HG03469 (cell line): ENCODE measurements around the gene KHDC1.
"Not testable (repeated sequence)": the region's sequence is repeated elsewhere in the genome, so short reads cannot be mapped to it uniquely, and the experiment has no call there.

ENCODE experiments used
- ATAC-seq: cut with Tn5 transposase; IDR thresholded peaks from one replicate; pipeline ENCODE4 v1.9.1; 2021; ENCODE audit warnings: mild to moderate bottlenecking, moderate library complexity, moderate number of reproducible peaks; ENCODE audit not compliant: unreplicated experiment

Gene KHDC1

GRCh38 chr6:73252703-73253102 lies 10.3 kb downstream of the KHDC1 start:
- no peak for ATAC-seq

GRCh38 chr6:73250016-73250415 lies 13.0 kb downstream of the KHDC1 start:
- no peak for ATAC-seq

DNA sequence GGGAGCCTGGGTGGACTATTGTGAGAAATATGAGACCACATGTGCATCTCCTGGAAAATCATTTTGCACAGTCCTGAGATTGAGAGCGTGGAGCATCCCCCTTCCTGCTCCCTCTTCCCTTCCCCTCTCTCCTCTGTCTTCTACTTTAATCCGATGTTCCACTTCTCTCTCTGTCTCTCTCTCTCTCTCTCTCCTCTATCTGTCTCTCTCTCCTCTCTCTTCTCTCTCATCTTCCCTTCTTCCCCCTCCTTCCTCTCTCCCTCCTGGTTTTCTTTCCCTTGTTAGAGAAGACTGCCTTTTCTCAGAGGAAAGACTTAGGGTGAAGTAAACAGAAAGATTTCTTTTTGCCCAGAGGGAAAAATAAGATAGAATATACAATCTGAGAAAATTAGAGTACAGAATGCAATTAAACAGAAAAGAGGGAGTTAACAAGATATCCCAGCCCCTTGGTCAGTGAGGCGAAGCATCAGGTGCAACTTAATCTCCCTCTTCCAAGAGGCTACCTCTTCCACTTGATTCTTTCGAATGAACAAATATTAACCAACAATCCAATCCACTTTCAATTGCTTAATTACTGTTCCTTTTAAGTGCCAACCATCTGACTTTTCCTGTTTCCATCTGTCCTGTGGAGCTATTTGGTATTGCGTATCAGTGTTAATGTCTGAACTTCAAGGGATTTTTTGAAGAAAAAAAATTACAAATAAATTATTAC lies 14.6 kb downstream of the KHDC1 start:
- no peak for ATAC-seq

DNA sequence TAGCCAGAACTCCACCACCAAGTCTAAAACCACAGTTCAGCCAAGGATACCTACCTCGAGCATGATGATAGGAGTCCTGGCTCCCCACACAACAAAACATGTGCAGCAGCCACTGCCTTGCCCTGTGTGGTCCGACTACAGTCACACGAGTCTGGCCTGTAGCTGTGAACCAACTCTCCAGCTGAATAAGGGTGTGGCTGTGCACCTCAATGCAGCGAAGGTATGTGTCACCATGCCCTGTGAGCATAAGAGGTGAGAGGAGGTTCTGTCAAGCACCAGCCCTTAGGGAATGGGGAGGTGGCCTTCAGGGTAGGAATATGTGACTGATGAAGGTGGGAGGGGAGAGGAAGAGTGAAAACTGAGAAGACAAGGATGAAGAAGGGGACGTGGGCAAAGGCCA lies 21.0 kb downstream of the KHDC1 start:
- no peak for ATAC-seq

- ATAC-seq: no peak
These were observed 22.3 kb downstream of the KHDC1 start for GRCh38 chr6:73240730-73241129.

DNA sequence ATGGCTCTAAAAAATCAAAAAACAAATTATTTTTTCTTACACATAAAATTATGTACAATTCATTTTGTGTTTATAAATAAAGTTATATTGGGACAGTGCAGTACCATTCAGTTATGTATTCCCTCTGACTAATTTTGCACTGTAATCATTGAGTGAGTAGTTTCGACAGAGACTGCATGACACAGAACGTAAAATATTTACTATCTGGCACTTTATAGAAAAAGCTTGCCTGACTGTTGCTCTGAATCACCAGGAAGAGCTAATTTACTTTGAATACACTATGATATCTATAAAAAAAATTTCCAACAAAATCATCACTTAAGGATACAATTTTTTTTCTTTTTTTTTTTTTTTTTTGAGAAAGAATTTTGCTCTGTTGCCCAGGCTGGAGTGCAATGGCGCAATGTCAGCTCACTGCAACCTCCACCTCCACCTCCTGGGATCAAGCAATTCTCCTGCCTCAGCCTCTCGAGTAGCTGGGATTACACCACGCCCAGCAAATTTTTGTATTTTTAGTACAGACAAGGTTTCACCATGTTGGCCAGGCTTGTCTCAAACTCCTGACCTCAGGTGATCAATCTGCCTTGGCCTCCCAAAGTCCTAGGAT lies 26.7 kb downstream of the KHDC1 start:
- no peak for ATAC-seq

- ATAC-seq: no peak
These were observed 28.3 kb downstream of the KHDC1 start for GRCh38 chr6:73234733-73235132.

GRCh38 chr6:73233971-73234370 lies 29.0 kb downstream of the KHDC1 start:
- not testable (repeated sequence) for ATAC-seq

- ATAC-seq: no peak
These were observed 29.9 kb downstream of the KHDC1 start for GRCh38 chr6:73233048-73233447.

DNA sequence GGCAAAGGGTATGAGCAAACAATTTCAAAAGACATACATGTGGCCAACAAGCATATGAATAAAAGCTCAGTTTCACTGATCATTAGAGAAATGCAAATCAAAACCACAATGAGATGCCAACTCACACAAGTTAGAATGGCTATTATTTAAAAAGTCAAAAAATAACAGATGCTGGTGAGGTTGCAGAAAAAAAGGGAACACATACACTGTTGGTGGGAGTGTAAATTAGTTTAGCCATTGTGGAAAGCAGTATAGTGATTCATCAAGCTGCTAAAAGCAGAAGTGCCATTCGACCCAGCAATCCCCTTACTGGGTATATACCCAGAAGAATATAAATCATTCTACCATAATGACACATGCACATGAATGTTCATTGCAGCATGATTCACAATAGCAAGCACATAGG lies 31.0 kb downstream of the KHDC1 start:
- peak; percentile 53 for ATAC-seq

DNA sequence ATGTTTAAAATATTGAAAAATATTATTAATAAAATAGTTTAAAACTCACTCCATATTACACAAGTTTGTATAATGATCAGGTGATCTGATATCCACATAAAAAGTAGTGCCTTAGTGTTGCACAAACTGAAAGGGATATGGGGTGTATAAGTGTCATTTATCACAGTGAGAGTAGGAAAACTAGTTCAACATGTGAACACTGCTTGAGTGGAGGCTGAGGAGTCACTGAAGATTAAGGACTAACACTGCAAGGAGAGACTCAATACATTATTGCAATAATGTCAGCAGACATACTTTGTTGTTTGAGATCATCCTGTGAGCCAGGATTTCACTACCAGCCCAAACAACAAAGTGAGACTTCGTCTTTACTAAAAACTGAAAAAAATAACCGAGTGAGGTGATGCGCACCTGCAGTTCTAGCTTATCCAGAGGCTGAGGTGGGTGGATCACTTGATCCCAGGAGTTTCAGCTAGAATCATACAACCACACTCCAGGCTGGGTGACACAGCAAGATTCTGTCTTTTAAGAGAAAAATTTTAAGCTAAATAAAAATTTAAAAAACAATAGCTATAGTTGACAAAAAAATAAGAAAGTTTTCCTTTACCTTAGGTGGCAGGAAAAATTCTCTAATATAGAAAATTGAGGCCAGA lies 35.3 kb downstream of the KHDC1 start:
- no peak for ATAC-seq

DNA sequence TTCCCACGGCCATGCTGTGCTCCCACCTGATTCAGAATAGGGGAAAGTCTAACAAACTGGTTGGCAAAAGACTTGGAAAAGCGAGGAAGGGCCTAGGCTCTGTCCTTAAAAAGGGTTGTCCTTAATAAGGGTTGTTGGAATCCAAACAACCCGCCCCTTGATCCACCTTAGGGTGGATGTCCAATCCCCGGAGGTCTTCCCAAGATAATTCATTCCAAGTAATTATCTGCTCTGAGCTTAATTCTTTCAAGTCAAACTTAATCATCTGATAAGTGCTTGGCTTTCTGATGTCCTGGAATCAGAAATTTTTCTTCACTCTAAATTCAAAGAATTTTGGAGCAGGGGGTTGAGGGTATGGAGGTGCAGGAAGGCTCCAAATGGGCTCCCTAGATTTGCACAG lies 37.6 kb downstream of the KHDC1 start, which contains the start of gene KHDC1L:
Gene KHDC1L (minus strand): TSS at position 101 of the 400 bp plus-strand sequence. CDS start 88 bp downstream, at position 13.
- ATAC-seq: no peak

DNA sequence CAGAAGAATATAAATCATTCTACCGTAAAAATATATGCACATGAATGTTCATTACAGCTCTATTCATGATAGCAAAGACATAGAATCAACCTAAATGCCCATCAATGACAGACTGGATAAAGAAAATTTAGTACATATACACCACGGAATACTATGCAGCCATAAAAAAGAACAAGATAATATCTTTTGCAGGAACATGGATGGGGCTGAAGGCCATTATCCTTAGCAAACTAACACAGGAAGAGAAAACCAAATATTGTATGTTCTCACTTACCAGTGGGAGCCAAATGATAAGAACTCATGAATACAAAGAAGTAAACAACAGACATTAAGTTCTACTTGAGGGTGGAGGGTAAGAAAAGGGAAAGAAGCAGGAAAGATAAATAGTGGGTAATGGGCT lies 46.1 kb downstream of the KHDC1 start:
- no peak for ATAC-seq

GRCh38 chr6:73209117-73209516 lies 53.9 kb downstream of the KHDC1 start:
- no peak for ATAC-seq

DNA sequence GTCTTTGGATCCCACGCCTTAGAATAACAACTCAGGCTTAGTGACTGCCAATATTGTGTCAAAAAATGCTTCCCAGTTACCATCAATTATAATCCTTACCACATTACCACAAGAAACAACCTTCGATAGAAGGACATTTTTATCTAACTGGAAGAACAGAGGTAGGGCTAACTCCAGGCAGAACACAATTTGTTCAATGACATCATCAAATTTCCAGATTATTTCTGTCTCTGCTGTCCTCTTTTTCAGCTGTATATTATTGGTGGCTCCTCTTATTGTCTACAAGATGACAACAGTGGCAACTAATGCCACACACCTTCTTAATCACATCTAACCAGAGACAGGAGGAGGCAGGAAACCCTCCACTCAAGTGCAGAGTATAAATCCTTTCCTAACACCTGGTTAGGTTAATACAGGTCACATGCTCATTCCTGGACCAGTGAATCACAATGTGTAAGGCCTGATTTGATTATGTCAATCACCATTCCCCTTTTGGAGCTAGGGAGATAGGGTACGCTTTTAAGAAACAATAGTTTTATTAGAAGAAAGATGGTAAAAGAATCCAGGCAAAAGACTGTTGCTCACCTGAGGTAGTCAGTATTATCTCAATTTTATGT lies 55.7 kb downstream of the KHDC1 start:
- no peak for ATAC-seq

DNA sequence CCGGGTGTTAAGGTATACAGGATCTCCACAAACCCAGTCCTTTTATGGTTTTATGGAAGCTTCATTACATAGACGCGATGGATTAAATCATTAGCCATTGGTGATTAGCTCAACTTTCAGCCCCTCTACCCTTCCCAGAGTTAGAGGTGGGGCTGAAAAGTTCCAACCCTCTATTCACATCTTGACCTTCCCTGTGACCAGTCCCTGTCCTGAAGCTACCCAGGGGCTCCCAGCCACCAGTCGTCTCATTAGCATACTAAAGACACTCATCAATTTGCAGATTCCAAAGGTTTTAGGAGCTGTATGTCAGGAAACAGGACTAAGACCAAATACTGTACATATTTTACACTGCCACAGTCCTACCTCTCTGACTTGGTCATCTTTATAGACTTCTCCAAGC lies 58.7 kb downstream of the KHDC1 start:
- ATAC-seq: no peak

DNA sequence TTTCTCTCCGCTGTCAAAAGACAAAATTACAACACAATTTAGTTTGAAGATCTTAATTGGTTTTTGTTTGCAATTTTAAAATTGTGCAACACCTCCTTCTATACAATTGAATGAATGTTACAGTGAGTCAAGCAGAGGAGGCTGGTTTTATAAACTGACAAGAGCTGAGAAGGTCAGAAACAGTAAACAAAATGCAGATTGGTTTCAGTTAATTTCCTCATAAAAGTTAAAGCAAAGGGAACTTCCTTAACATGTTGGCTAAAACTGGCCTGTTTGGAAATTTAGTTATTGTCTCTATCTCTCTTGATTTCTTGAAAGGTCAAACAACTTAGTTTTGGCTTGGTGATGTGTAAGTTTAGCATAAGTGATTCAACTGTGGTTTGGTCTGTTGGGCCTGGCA lies 59.9 kb downstream of the KHDC1 start:
- no peak for ATAC-seq

- ATAC-seq: no peak
These were observed 62.3 kb downstream of the KHDC1 start for GRCh38 chr6:73200735-73201134.

DNA sequence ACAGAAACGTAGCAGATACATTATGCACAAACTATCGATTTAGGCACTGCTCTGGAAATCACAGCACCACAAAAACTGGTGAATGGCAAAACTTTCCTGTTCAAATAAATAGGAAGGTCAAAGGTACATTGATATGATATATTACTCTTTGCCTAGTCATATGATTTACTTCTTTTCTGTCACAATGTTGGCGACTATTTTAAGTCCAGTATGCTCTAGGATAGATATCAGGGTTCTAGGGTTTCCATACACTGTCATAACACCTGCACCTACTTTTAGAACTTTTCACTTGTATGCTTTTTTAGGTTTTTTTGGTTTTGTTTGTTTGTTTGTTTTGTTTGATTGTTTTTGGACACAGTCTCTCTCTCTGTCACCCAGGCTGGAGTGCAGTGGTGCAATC lies 62.7 kb downstream of the KHDC1 start:
- ATAC-seq: no peak

DNA sequence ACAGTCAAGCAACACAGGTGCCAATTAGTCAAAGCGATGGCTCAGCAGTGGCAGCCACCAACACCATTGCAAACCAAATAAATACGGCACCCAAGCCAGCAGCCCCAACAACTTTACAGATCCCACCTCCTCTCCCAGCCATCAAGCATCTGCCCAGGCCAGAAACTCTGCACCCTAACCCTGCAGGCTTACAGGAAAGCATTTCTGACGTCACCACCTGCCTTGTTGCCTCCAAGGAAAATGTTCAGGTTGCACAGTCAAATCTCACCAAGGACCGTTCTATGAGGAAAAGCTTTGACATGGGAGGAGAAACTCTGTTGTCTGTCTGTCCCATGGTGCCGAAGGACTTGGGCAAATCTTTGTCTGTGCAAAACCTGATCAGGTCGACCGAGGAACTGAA lies 68.3 kb downstream of the KHDC1 start:
- ATAC-seq: no peak

DNA sequence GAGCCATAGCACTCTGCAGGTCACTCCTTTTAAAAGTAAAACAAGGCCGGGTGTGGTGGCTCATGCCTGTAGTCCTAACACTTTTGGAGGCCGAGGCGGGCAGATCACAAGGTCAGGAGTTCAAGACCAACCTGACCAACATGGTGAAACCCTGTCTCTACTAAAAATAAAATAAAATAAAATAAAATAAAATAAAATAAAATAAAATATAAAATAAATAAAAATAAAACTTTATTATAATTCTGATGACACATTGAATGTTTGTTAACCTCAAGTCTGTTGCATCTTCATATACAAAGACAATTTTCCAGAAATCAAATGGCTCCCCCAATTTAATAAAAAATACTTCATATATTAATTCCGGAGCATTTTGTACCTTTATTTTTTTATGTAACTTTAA lies 69.7 kb downstream of the KHDC1 start:
- ATAC-seq: not testable (repeated sequence)
